GM11168 (cell line): Measurements from ENCODE around the gene INVS.
"Not testable (repeated sequence)": the region's sequence is repeated elsewhere in the genome, so short reads cannot be mapped to it uniquely, and the experiment has no call there.

Source experiments
- in situ Hi-C: fragments of 300-500 bp; cut with MboI; formaldehyde crosslinking; loops from one replicate; pipeline ENCODE4 v1.12.0; 2022; ENCODE audit warnings: low sequenced_read_pairs; ENCODE audit not compliant: unreplicated experiment

INVS gene

DNA sequence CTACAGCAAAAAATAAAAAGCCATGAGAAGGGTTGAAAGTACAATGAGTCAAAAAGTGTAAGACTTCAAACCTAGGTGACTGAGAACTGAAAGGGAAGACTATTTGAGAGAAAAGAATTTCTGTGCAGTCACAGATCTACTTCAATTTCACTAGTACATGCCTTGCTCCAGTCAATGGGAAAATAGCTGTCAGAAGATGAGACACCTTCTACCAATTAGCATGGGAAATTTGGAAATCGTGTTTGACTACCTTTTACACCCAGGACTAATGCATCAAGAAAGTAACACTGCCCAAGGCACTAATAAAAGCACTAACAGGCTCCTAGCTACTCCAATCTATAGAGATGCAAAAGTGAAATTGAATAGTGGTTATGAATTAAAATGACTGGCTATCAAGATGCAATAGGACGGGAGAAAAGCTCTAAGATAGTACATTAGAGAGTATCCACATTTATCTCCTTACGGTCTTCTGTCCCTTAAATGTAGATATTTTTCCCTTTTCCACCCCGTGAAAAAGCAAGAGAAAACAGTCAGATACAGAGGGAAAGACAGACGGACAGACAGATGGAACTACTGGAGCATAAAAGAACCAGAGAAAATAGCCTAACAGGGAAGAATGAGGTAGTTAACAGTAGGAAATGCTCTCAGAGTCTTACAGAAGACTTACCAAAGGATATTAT, 15.5 kb upstream of the INVS start:
- in situ Hi-C loops = no loop called here

DNA sequence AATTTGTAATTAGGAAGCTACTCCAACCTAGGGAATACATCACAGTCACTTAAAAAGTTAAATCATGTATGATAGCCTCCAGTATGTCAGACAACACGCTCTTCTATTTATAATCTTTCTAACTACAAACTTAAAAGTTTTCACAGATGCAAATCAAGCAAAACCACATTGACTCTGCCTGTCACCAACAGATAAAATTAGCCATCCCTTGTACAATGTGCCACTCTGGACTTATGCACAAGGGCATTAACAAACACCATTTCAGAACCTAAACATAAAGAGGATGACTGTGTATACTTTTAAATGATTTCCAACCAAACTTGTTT, 15.0 kb upstream of the INVS start:
- in situ Hi-C loops = no loop called here

GRCh38 chr9:100084734-100085133, 14.3 kb upstream of the INVS start:
- in situ Hi-C loops = loop anchor here (5.0 kb wide), 1 partner anchor 37 kb away; no protein-coding TSS in a partner anchor

DNA sequence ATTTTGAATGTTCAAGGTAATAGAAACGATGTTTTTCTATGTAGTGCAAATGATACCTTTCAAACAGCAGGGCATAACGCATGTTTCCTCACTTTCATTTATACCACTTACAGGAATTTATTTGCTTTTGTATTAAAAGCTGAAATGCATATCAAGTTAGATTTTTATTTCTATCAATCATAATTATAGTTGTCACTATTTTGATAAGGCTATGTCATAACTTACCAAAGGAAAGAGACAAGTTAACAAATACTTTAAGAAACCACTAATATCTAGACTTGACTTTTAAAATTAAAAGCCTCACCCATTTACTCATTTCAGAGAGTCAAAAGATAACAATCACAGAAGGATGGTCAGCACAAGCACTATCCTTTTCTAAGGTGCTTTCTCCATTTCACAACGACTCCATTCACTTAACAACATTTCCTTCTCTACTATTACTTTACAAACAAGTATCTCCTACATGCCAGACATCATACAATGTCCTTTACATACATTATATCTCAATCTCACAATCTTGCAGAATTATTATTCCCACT, 12.9 kb upstream of the INVS start:
- in situ Hi-C loops = loop anchor here (5.0 kb wide), 1 partner anchor 39 kb away; no protein-coding TSS in a partner anchor

DNA sequence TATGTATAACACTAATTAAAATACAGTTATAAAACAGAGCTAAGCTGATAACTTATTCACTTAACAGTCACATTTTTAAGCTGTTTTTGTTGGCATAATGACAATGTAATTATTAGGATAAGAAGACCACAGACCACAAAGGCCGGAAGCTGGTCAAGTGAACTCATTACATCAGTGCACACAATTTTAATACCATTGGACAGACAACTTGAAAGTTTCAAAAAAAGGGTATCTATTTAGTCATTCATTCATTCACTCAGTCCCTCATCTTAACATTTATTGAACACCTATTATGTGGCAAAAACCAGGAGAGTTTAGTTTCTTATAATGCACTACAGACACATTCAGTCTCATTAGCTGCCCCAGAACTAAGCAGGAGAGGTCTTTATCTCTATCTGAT, 11.8 kb upstream of the INVS start:
- in situ Hi-C loops = loop anchor here (5.0 kb wide), 1 partner anchor 40 kb away; no protein-coding TSS in a partner anchor

DNA sequence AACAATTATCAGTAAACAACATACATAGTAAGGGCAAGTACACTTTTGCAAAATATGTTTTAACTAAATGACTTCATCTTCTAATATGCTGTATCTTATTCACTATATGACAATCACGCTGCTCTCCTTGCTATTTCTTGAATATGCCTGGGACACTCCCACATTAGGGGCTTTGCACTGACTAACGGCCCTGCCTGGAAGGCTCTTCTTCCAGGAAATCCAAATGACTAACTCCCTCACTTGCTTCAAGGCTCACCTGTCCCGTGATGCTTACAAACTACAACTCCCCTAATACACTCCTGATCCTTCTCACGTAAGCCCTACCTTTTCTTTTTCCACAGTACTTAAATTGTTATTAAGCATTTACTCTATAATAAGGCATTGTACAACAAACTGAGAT, 10.8 kb upstream of the INVS start:
- in situ Hi-C loops = loop anchor here (5.0 kb wide), 1 partner anchor 41 kb away; no protein-coding TSS in a partner anchor

GRCh38 chr9:100090880-100091279, 8.2 kb upstream of the INVS start:
- in situ Hi-C loops = no loop called here

- in situ Hi-C loops = no loop called here
Observed at GRCh38 chr9:100091650-100092049, 7.4 kb upstream of the INVS start.

DNA sequence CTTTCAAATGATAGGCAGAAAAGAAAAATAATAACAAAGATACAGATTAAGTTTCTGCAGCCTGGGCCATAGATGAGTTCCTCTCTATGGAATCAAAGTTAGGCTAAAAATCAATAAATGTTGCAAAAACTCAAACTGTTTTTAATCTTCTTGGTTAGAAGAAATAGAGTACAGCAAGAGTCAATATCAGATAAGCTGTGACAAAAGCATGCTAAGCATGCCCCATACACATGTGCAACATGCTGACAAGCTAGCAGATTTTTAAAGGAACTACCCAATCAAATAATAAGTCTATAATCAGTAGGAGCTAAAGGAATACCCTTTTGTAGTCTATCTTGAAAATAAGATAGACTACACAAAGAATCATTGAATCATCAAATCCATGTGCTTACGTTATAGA, 7.0 kb upstream of the INVS start:
- in situ Hi-C loops = no loop called here

- in situ Hi-C loops = not testable (repeated sequence)
Observed at GRCh38 chr9:100094411-100094810, 4.6 kb upstream of the INVS start.

DNA sequence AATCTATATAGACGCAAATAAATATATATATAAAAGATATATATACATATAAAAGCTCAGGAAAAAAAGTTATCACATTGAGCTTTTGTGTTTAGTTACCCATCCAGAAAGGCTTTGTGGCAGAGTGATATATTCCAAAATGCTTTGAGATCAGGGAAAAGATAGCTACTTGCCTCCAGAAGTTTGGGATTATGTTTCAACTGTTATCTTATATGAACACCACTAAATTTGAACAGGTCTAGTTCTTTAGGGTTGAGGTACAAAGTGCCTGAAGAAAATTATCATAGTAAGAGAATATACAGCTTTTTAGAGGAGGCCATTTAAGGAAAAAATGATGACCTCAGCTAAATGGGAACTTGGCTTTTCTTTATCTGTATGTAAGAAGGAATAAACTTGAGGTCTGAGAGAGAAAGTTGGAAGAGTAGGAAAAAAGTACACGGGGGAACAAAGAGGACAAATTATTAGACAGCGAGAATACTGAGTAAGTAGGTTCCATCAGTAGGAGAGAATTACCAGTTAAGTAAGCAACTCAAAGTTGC, 2.6 kb upstream of the INVS start:
- in situ Hi-C loops = no loop called here

- in situ Hi-C loops = no loop called here
Observed at GRCh38 chr9:100098046-100098886, 777 bp upstream of the INVS start.

- in situ Hi-C loops = no loop called here
Observed at GRCh38 chr9:100099722-100100042, 639 bp downstream of the INVS start.

DNA sequence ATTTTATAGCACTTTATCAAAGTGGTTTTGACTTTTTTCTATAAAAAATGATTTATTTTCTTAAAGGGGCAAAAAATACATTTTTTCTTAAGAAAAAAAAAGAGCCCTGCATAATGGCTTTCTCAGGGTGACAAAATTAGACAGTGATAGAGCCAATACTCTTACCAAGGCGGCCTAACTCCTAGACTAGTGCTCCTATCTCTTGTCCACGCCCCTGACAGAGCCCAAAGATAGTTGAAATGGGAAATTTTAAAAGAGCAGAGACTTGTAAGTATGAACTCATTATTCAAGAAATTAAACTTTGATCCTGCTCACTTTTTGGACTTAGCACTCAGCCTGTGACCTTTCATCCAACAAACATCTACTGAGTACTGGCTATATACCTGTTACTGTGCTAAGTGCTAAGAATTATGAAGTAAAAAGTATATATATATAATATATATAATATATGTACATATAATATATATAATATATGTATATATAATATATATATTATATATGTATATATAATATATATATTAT, 1.2 kb downstream of the INVS start:
- in situ Hi-C loops = no loop called here

DNA sequence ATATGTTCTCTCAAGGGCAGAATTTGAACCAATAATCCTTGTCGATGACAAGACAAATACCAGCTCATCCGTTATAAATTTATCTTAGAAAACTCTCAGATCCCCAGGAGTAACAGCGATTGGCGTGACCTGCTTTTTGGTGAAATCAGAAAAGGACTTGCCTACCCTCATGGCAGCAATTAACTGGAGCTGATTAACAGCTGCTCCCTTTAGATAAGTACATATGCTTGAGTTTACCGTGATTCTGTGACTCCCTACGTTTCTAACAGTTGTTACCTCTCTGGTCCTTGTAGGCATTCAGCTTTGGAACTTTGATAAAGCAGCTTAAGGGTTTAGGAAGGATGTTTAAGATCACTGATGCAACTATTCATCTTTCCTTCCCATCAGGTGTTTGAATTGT, 2.6 kb downstream of the INVS start:
- in situ Hi-C loops = no loop called here

DNA sequence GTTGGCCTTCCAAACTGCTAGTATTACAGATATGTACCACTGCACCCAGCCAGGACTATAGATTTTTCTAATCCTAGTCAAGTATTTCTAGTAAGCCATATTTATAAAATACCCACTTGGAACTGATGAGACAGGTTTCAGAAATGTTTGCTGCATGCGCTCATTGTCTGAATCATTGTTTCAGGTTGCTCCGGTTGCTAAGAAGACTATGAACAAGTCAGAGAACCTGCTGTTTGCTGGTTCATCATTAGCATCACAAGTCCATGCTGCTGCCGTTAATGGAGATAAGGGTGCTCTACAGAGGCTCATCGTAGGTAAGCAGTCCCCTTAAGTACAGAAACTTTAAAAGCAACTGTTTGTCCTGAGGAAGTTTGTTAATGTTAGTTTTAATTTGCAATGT, 5.3 kb downstream of the INVS start:
- in situ Hi-C loops = no loop called here

DNA sequence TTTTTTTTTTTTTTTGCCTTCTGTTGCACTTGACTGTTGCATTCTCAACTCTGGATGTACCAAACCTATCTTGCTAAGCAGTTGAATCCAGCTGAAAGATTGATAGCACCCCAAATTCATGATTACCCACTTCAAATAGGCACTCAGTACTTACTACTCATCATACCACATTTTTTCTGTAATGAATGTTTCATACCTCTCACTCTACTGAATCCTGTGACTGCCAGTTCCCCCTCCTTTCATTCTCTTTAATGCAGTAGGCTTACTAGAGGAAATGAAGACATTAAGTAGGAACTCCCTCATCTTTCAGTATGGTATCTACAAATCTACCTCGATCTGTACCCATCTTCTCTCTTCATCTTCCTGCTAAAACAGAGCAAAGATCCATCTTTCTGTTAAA, 6.8 kb downstream of the INVS start:
- in situ Hi-C loops = no loop called here

- in situ Hi-C loops = no loop called here
Observed at GRCh38 chr9:100106616-100107015, 7.6 kb downstream of the INVS start.

DNA sequence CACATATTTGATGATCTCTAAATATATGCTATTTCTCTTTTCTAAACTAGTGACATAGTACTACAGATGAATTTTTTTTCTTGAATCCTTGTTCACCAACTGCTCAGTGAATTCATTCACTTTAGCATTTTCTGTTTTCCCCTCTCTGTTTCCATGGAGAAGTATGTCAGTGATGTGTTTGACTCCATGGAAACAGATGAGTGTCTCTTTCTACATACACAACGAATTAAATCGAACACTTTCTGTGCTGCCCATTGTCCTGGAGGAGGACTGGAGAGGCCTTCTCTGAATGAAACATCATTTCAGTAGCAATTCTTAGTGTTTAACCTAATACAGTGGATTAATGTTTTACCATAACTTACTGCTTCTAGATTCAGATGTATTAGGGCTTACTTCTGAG, 9.5 kb downstream of the INVS start:
- in situ Hi-C loops = no loop called here

DNA sequence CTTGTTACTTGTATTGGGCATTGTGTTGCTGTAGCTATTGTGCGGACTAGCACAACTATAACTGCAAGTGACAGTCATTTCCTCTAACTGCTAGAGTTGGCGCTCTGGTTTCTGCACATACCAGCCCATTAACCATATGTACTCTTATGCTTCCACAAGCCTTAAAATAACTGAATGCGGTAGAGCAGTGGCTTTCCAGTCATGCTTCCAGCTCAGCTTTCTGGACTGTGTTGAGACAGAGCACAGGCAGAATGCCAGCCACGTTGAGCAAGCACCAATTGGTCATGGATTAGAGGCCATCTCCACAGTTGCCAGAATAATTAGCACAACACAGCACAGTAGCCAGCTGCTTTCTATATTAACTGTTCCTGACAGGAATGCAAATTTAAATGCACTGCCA, 12.2 kb downstream of the INVS start:
- in situ Hi-C loops = no loop called here

DNA sequence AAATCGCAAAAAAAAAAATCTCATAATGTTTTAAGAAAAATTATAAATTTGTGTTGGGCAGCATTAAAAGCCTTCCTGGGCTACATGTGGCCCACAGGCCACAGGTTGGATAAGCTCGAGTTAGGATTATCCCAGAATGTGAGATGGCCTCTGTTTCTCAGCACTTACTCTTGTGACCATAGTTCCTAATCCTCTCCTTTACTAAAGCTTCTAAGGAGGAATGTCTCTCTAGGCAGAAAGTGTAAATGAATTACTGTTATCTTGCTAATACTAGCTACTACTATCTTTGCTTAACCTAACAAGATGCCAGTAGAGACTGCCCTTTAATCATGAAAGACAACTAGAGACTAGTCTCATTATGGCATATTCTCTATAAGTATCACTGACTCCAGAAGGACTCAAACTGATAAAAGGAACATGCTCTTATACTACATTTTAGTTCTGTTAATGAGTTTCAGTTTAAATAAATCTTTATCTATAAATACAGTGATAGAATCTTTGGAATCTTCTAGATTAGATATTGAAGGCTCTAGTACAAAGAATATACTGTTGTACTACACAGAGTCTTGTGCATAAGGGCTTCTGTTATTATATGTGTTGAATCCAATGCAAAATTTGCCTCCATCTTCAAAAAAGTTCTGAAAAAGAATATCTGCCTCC, 13.8 kb downstream of the INVS start:
- in situ Hi-C loops = no loop called here
